ENCODE measurements around the gene GARNL3. TPM values are rescaled to one million over a fixed set of nuclear protein-coding genes. Genes with fewer than 3 reads are reported as not detected.

The GARNL3 gene
- total RNA-seq, 2 experiments from 2014 or later = 16.1 to 17.2 TPM

DNA sequence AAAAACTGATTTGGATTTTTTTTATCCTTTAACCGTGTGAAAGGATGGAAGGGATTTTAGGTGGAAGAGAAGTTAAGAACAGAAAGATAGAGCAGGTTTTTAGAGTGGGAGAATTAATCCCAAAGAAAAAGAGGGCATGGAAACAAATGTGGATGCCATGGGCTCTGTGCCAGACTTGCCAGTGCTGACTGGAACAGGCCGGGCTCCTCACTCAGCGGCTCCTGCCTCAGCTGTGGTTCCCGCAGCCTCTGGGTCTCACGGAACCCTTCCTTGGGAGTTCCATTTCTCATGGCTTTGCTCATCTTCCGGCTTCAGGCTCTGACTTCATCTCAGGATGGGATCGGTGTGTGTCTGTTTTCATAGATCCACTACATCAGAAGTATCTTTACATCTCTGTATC is 102.0 kb downstream of the GARNL3 start:
- no TSS peak for BruUV-seq (replicated peaks)
- no peak overlapping the region for H3K27ac ChIP-seq (ENCODE audit: low read depth, low read length, poor library complexity, severe bottlenecking)
- H3K4me2 ChIP-seq (ENCODE audit: low read length) = no peak overlapping the region
- H3K4me3 ChIP-seq (ENCODE audit: low read depth, low read length, poor library complexity, severe bottlenecking) = no peak overlapping the region
- no peaks in the 10 kb centered on the region for H3K4me1 ChIP-seq (ENCODE audit: insufficient read depth, low read length, poor library complexity, severe bottlenecking)
- H2AFZ ChIP-seq (ENCODE audit: low read length) = no peak overlapping the region
- intact Hi-C loops (cut with micrococcal nuclease; ENCODE audit: unreplicated experiment) = no loop called here
- H3K36me3 ChIP-seq (ENCODE audit: insufficient read depth, low read length) = no peaks in the 10 kb centered on the region
- H4K20me1 ChIP-seq (ENCODE audit: insufficient read depth, low read length) = no peaks in the 10 kb centered on the region
- no peaks in the 10 kb centered on the region for H3K9me3 ChIP-seq (ENCODE audit: low read length)
- no peak for TF ChIP-seq EZH2phosphoT487 (IDR thresholded peaks at IDR 0.05; ENCODE audit: borderline replicate concordance, low read depth, low read length)
- TF ChIP-seq CTCF (conservative IDR thresholded peaks at IDR 0.05; ENCODE audit: low read length) = no peak
- H3K79me2 ChIP-seq (ENCODE audit: insufficient read depth, low read depth, low read length) = no peaks in the 10 kb centered on the region
- CTCF ChIA-PET (ENCODE audit: unreplicated experiment) = no interaction called here
- POLR2A ChIA-PET = no interaction called here
- H3K9me2 ChIP-seq (ENCODE audit: insufficient read depth, low read length) = no peaks in the 10 kb centered on the region
- no peak for DNase-seq (ENCODE audit: low spot score)

DNA sequence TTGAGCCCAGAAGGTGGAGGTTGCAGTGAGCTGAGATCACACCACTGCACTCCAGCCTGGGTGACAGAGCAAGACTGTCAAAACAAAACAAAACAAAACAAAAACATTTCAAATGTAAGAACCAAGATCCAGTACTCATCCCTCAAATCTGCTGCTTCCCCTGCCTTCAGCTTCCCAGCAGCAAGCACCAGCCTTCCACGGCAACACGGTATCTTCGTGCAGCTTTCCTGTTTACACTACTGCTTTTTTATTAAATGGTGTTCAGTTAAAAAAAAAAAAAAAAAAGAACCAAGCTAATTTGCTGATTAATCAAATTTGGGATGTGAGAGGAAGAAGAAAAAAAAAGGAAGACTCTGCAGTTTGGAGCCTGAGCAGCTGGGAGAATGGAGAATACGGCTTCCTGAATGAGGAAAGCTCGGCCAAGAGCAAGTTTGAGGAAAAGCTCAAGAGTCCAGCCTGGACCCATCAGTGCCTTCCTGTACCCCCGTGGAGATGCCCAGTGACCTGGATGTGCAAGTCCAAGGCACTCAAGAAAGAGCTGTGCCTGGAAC is 104.4 kb downstream of the GARNL3 start:
- Histone ChIP-seq H3K36me3 (ENCODE audit: insufficient read depth, low read length) (no peaks in the 10 kb centered on the region), H3K9me3 (ENCODE audit: low read length) (no peaks in the 10 kb centered on the region), H3K4me3 (ENCODE audit: low read depth, low read length, poor library complexity, severe bottlenecking) (no peak overlapping the region), H3K27ac (ENCODE audit: low read depth, low read length, poor library complexity, severe bottlenecking) (no peak overlapping the region), H3K79me2 (ENCODE audit: insufficient read depth, low read depth, low read length) (no peaks in the 10 kb centered on the region), H3K4me2 (ENCODE audit: low read length) (no peak overlapping the region), H4K20me1 (ENCODE audit: insufficient read depth, low read length) (no peaks in the 10 kb centered on the region), H2AFZ (ENCODE audit: low read length) (no peak overlapping the region), H3K9me2 (ENCODE audit: insufficient read depth, low read length) (no peaks in the 10 kb centered on the region), H3K4me1 (ENCODE audit: insufficient read depth, low read length, poor library complexity, severe bottlenecking) (no peaks in the 10 kb centered on the region)
- no TSS peak for BruUV-seq (replicated peaks)
- ChIA-PET CTCF (ENCODE audit: unreplicated experiment) (interaction anchor here (0.6 kb wide), 1 partner anchor 806 kb away, joined by 3 read pairs; no protein-coding TSS in a partner anchor), POLR2A (interaction anchor here (0.6 to 0.8 kb wide), 4 partner anchors 44 to 553 kb away, joined by 3 to 5 read pairs (median 4); no protein-coding TSS in a partner anchor)
- TF ChIP-seq CTCF (conservative IDR thresholded peaks at IDR 0.05; ENCODE audit: low read length) (no peak), EZH2phosphoT487 (IDR thresholded peaks at IDR 0.05; ENCODE audit: borderline replicate concordance, low read depth, low read length) (no peak)
- intact Hi-C loops (cut with micrococcal nuclease; ENCODE audit: unreplicated experiment) = no loop called here
- DNase-seq (ENCODE audit: low spot score) = no peak

- intact Hi-C loops (cut with micrococcal nuclease; ENCODE audit: unreplicated experiment) = no loop called here
- POLR2A ChIA-PET = interaction anchor here (0.7 to 0.8 kb wide), 2 partner anchors 80 to 153 kb away, joined by 3 to 4 read pairs; no protein-coding TSS in a partner anchor
- TF ChIP-seq CTCF (conservative IDR thresholded peaks at IDR 0.05; ENCODE audit: low read length) = no peak
- no peak for TF ChIP-seq EZH2phosphoT487 (IDR thresholded peaks at IDR 0.05; ENCODE audit: borderline replicate concordance, low read depth, low read length)
These were observed 104.9 kb downstream of the GARNL3 start for GRCh38 chr9:127369428-127369827.

More at GRCh38 chr9:127369428-127369827, 104.9 kb downstream of the GARNL3 start:
- no peaks in the 10 kb centered on the region for H4K20me1 ChIP-seq (ENCODE audit: insufficient read depth, low read length)
- CTCF ChIA-PET (ENCODE audit: unreplicated experiment) = no interaction called here
- no peaks in the 10 kb centered on the region for H3K4me1 ChIP-seq (ENCODE audit: insufficient read depth, low read length, poor library complexity, severe bottlenecking)
- H3K27ac ChIP-seq (ENCODE audit: low read depth, low read length, poor library complexity, severe bottlenecking) = no peak overlapping the region
- H3K4me2 ChIP-seq (ENCODE audit: low read length) = no peak overlapping the region
- no TSS peak for BruUV-seq (replicated peaks)
- no peaks in the 10 kb centered on the region for H3K36me3 ChIP-seq (ENCODE audit: insufficient read depth, low read length)
- no peak overlapping the region for H2AFZ ChIP-seq (ENCODE audit: low read length)
- H3K4me3 ChIP-seq (ENCODE audit: low read depth, low read length, poor library complexity, severe bottlenecking) = no peak overlapping the region
- no peak for DNase-seq (ENCODE audit: low spot score)
- H3K79me2 ChIP-seq (ENCODE audit: insufficient read depth, low read depth, low read length) = no peaks in the 10 kb centered on the region
- H3K9me3 ChIP-seq (ENCODE audit: low read length) = no peaks in the 10 kb centered on the region
- H3K9me2 ChIP-seq (ENCODE audit: insufficient read depth, low read length) = no peaks in the 10 kb centered on the region

Measured in OCI-LY7 (cell line).